ENCODE results near the gene NPL.

Gene NPL

GRCh38 chr1:182842265-182842664 is 52.7 kb downstream of the NPL start (continued):
- TF ChIP-seq CSRNP3 (CRISPR knock-in tag; IDR thresholded peaks at IDR 0.05) (no peak), GLIS3 (CRISPR knock-in tag; IDR thresholded peaks at IDR 0.05) (no peak), SNAI2 (CRISPR knock-in tag; IDR thresholded peaks at IDR 0.05) (no peak), ESRRG (CRISPR knock-in tag; IDR thresholded peaks at IDR 0.05) (no peak)

- TF ChIP-seq ISL1 (CRISPR knock-in tag; IDR thresholded peaks at IDR 0.05) (no peak), ZFP3 (CRISPR knock-in tag; IDR thresholded peaks at IDR 0.05) (no peak), PATZ1 (CRISPR knock-in tag; IDR thresholded peaks at IDR 0.05; ENCODE audit: borderline replicate concordance) (no peak), CSRNP3 (CRISPR knock-in tag; IDR thresholded peaks at IDR 0.05) (no peak), GLIS3 (CRISPR knock-in tag; IDR thresholded peaks at IDR 0.05) (no peak), SNAI2 (CRISPR knock-in tag; IDR thresholded peaks at IDR 0.05) (no peak), OSR1 (CRISPR knock-in tag; IDR thresholded peaks at IDR 0.05) (no peak), TSHZ2 (CRISPR knock-in tag; IDR thresholded peaks at IDR 0.05) (no peak), ZC3H10 (CRISPR knock-in tag; IDR thresholded peaks at IDR 0.05) (no peak), ZNF565 (CRISPR knock-in tag; conservative IDR thresholded peaks at IDR 0.05; ENCODE audit: low read depth) (no peak), TCF4 (CRISPR knock-in tag; IDR thresholded peaks at IDR 0.05; ENCODE audit: borderline replicate concordance) (no peak)
- no peak for ATAC-seq
These were observed 55.8 kb downstream of the NPL start for GRCh38 chr1:182845379-182845778.

- no peak for ATAC-seq
- TF ChIP-seq POU6F1 (CRISPR knock-in tag; IDR thresholded peaks at IDR 0.05; ENCODE audit: borderline replicate concordance, low read depth) (no peak), RARB (CRISPR knock-in tag; IDR thresholded peaks at IDR 0.05) (no peak), ZNF8 (CRISPR knock-in tag; IDR thresholded peaks at IDR 0.05) (no peak), CREB5 (CRISPR knock-in tag; IDR thresholded peaks at IDR 0.05; ENCODE audit: low read depth) (no peak), ESRRG (CRISPR knock-in tag; IDR thresholded peaks at IDR 0.05) (no peak), ZFP30 (CRISPR knock-in tag; IDR thresholded peaks at IDR 0.05) (no peak), CSRNP3 (CRISPR knock-in tag; IDR thresholded peaks at IDR 0.05) (no peak), PATZ1 (CRISPR knock-in tag; IDR thresholded peaks at IDR 0.05; ENCODE audit: borderline replicate concordance) (no peak), TOX (CRISPR knock-in tag; IDR thresholded peaks at IDR 0.05; ENCODE audit: borderline replicate concordance) (no peak), PPARA (CRISPR knock-in tag; IDR thresholded peaks at IDR 0.05; ENCODE audit: borderline replicate concordance) (no peak), SNAI2 (CRISPR knock-in tag; IDR thresholded peaks at IDR 0.05) (no peak), OSR1 (CRISPR knock-in tag; IDR thresholded peaks at IDR 0.05) (no peak), CSDC2 (CRISPR knock-in tag; IDR thresholded peaks at IDR 0.05) (no peak), ISL1 (CRISPR knock-in tag; IDR thresholded peaks at IDR 0.05) (no peak), ZNF70 (CRISPR knock-in tag; IDR thresholded peaks at IDR 0.05) (no peak)
These were observed 56.3 kb downstream of the NPL start for GRCh38 chr1:182845894-182846293.
